ENCODE data around the gene AGBL2. TPM values are rescaled to one million over a fixed set of nuclear protein-coding genes. Genes with fewer than 3 reads are reported as not detected.

AGBL2 gene
- total and polyA plus RNA-seq, 2 of the 8 experiments (the other 6 are each of a cell fraction or from before 2014, with no cell fraction given) = 2.1 to 6.5 TPM

GRCh38 chr11:47620836-47621378 lies 94.3 kb downstream of the AGBL2 start:
- DNase-seq (ENCODE audit: low read depth in 1 of 2, low spot score in 2 of 2) (no peak), FAIRE-seq (no peak)
- no peaks in the 10 kb centered on the region for H4K20me1 ChIP-seq (replicated peaks in 1 of 2; ENCODE audit: control insufficient read depth in 1 of 2, insufficient read depth in 2 of 2, low read length in 2 of 2)
- peaks cover 11 to 61% (median 38%) of the 10 kb centered on the region in 4 experiments; a peak in 7 of 8 replicates for H3K36me3 ChIP-seq (ENCODE audit: control insufficient read depth in 2 of 4, insufficient read depth in 4 of 4, low read length in 3 of 4)
- no peak overlapping the region for H3K4me2 ChIP-seq (ENCODE audit: insufficient read depth in 1 of 2, low read depth in 2 of 2, low read length in 2 of 2)
- no peaks in the 10 kb centered on the region for H3K4me1 ChIP-seq (replicated peaks in 1 of 4; ENCODE audit: control insufficient read depth in 3 of 4, insufficient read depth in 4 of 4, low read length in 3 of 4)
- H3K79me2 ChIP-seq (ENCODE audit: control insufficient read depth in 1 of 2, insufficient read depth in 2 of 2, low read length in 2 of 2) = no peaks in the 10 kb centered on the region
- no peak overlapping the region for H2BK20ac ChIP-seq (ENCODE audit: low read length)
- H3K4ac ChIP-seq (replicated peaks; ENCODE audit: insufficient read length, low read depth, low read length) = no peak overlapping the region
- H4K91ac ChIP-seq (replicated peaks; ENCODE audit: insufficient read length, low read length) = no peak overlapping the region
- POLR2A ChIA-PET (ENCODE audit: partially characterized antibody) = interaction anchor here (0.6 to 1.0 kb wide), 5 partner anchors 12 to 109 kb away, joined by 3 to 4 read pairs (median 3); no protein-coding TSS in a partner anchor
- no peak overlapping the region for H3K56ac ChIP-seq (replicated peaks; ENCODE audit: insufficient read length, low read depth, low read length)
- H4K5ac ChIP-seq (ENCODE audit: insufficient read length, low read depth, low read length) = no peak overlapping the region
- H3K14ac ChIP-seq (ENCODE audit: insufficient read length) = no peak overlapping the region
- no peak overlapping the region for H3K18ac ChIP-seq (ENCODE audit: extremely low read depth, low read length)
- no peak overlapping the region for H3K4me3 ChIP-seq (ENCODE audit: extremely low read depth in 1 of 4, insufficient read depth in 2 of 4, low read depth in 3 of 4, low read length in 4 of 4)
- no peak overlapping the region for H2AFZ ChIP-seq (ENCODE audit: low read length)
- H3K27me3 ChIP-seq (replicated peaks in 1 of 4; ENCODE audit: control insufficient read depth in 3 of 4, extremely low read depth in 1 of 4, insufficient read depth in 3 of 4, low read length in 3 of 4) = no peaks in the 10 kb centered on the region
- H3K79me1 ChIP-seq (ENCODE audit: low read depth, low read length) = no peaks in the 10 kb centered on the region
- no peak overlapping the region for H2BK5ac ChIP-seq (ENCODE audit: low read depth, low read length)
- no peak overlapping the region for H3K23ac ChIP-seq (ENCODE audit: insufficient read length)
- no peaks in the 10 kb centered on the region for H3K9me3 ChIP-seq (ENCODE audit: insufficient read depth in 2 of 2, low read depth in 1 of 2, low read length in 1 of 2)
- no peak overlapping the region for H2BK120ac ChIP-seq (replicated peaks; ENCODE audit: low read depth, low read length)
- H4K8ac ChIP-seq (ENCODE audit: extremely low read depth, insufficient read depth, low read length) = no peak overlapping the region
- H2BK15ac ChIP-seq (ENCODE audit: low read length) = no peak overlapping the region
- no peak overlapping the region for H2AK5ac ChIP-seq (ENCODE audit: low read depth, low read length)
- no peak overlapping the region for H3K27ac ChIP-seq (ENCODE audit: low read depth, low read length)
- CTCF ChIA-PET (ENCODE audit: partially characterized antibody) = interaction anchor here (1.0 to 1.6 kb wide), 4 partner anchors 9 to 29 kb away, joined by 3 to 4 read pairs (median 4); no protein-coding TSS in a partner anchor
- WGBS, 2 experiments (ENCODE audit: extremely low coverage in 1 of 2, insufficient coverage in 1 of 2, insufficient read length in 1 of 2, insufficient replicate concordance in 2 of 2, low coverage in 1 of 2, low lambda C conversion rate in 2 of 2, missing lambda C conversion rate in 1 of 2) = 95% methylated on average over 2 of the region's 2 CpGs; no CpG with 5 or more reads in 1 of the 2 experiments
- no peak overlapping the region for H2BK12ac ChIP-seq (ENCODE audit: low read depth, low read length)
- H3K23me2 ChIP-seq (ENCODE audit: low read depth, low read length) = no peaks in the 10 kb centered on the region
- H3K9ac ChIP-seq (replicated peaks in 1 of 4; ENCODE audit: extremely low read depth in 1 of 4, low read depth in 3 of 4, low read length in 3 of 4) = no peak overlapping the region
- TF ChIP-seq RXRA (IDR thresholded peaks at IDR 0.05; ENCODE audit: insufficient read depth, low read depth, low read length) (no peak), CHD2 (IDR thresholded peaks at IDR 0.05; ENCODE audit: low read length) (no peak), HDAC2 (IDR thresholded peaks at IDR 0.05; ENCODE audit: borderline replicate concordance in 1 of 2, low read depth in 2 of 2, low read length in 2 of 2) (no peak), BACH1 (IDR thresholded peaks at IDR 0.05; ENCODE audit: low read length) (no peak), EP300 (IDR thresholded peaks at IDR 0.05; ENCODE audit: borderline replicate concordance in 1 of 2, low read depth in 2 of 2, low read length in 2 of 2) (no peak), MAX (IDR thresholded peaks at IDR 0.05) (no peak), KDM4A (IDR thresholded peaks at IDR 0.05; ENCODE audit: low read depth, low read length, severe bottlenecking) (no peak), SIN3A (conservative IDR thresholded peaks at IDR 0.05 in 1 of 2, IDR thresholded peaks at IDR 0.05 in 1 of 2; ENCODE audit: low read depth in 1 of 2, low read length in 2 of 2) (no peak), BRCA1 (IDR thresholded peaks at IDR 0.05; ENCODE audit: low read depth, low read length) (no peak)
- TF ChIP-seq, protein P1, sequence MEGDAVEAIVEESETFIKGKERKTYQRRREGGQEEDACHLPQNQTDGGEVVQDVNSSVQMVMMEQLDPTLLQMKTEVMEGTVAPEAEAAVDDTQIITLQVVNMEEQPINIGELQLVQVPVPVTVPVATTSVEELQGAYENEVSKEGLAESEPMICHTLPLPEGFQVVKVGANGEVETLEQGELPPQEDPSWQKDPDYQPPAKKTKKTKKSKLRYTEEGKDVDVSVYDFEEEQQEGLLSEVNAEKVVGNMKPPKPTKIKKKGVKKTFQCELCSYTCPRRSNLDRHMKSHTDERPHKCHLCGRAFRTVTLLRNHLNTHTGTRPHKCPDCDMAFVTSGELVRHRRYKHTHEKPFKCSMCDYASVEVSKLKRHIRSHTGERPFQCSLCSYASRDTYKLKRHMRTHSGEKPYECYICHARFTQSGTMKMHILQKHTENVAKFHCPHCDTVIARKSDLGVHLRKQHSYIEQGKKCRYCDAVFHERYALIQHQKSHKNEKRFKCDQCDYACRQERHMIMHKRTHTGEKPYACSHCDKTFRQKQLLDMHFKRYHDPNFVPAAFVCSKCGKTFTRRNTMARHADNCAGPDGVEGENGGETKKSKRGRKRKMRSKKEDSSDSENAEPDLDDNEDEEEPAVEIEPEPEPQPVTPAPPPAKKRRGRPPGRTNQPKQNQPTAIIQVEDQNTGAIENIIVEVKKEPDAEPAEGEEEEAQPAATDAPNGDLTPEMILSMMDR (IDR thresholded peaks at IDR 0.05; ENCODE audit: control extremely low read depth in 1 of 3, insufficient read depth in 1 of 3, low read depth in 1 of 3, low read length in 3 of 3) = no peak

Measured in H1 (cell line).